Kidney capillary endothelial cell (primary cell): ENCODE data around the gene SLC22A7.
"Not testable (repeated sequence)": the region's sequence is repeated elsewhere in the genome, so short reads cannot be mapped to it uniquely, and the experiment has no call there.

ENCODE experiments used
- DNase-seq: peaks from one replicate; pipeline ENCODE4 v3.0.0-alpha.2; 2018; ENCODE audit warnings: low spot score

The SLC22A7 gene

DNA sequence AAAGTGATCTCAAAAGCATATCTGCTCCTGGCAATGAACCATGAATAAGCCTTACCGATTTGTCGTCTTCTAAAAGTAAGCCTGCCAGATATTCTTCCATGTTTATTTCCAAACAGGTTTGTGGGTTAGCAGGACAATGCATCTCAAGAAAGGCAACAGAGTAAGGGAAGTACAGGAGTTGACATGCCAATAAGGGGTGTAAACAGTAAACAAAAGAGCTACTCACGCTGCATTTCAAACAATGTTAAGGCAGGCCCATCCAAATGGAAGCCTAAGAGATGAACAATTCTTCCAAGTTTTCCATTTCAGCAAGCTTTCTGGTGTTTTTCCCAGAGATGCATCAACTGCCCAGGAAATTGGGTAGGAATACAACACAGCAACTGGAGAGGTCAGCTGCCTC lies 38.3 kb downstream of the SLC22A7 start:
- no peak for DNase-seq

DNA sequence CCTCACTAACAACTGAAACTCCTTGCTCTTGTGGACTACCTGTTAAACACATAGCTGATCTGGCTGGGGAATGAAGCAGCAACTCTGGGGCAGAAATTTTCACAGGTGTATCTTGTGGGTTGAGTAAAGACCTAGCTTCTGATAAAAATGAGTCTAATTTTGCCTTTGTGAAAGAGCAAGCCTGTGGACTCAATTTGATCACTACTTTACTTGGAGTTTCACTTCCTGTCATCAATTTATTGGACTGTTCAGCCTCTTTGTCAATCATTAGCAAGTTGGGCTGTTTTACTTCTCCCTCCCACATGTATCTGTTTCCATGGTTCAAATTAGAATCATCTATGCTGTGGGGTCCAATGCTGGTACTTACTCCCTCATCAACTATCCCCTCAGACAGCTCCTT lies 40.2 kb downstream of the SLC22A7 start:
- no peak for DNase-seq

DNA sequence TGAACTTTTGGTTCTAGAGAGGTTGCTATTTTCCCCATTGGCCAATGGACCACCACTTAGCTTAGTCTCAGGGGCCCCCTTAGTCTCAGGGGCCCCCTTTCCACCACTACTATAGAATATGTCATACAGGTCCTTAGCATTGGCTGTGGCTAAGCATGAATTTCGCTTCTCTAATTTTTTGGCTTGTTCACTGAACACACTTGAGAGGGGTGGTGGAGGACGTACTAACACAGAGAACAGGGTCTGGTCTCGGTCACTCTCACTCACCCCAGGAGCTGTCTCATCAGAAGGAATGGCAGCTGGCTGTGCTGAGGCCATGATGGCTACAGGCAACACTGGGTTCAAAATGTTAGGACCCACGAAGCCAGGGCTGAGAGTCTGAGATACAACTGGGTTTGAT lies 41.1 kb downstream of the SLC22A7 start:
- DNase-seq, result no peak

DNA sequence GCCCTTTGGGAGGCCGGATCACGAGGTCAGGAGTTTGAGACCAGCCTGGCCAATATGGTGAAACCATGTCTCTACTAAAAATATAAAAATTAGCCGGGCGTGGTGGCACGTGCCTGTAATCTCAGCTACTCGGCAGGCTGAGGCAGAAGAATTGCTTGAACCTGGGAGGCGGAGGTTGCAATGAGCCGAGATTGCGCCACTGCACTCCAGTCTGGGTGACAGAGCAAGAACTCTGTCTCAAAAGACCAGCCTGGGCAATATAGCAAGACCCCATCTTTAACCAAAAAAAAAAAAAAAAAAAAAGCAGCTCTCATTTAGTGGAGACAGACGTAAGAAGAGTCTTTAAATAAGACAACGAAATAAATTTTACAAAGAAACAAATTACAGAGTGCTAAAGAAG lies 48.2 kb downstream of the SLC22A7 start:
- not testable (repeated sequence) for DNase-seq

DNA sequence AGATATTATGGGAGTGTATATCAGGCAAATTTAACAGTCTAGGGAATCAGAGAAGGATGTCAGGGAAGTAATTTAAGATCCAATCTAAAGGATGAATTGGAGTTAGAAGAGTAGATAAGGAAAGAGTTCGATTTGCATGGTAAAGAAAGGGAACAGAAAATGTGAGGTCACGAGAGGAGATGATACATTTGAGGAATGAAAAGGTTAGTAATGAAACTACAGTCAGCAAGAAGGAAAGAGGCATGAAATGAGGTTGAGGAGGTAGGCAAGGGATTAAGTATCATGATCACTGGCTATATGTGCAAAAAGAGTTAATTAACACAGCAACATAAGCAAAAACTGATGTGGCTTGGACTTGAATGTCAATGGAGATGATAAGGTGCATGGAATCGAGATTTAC lies 49.0 kb downstream of the SLC22A7 start:
- no peak for DNase-seq

DNA sequence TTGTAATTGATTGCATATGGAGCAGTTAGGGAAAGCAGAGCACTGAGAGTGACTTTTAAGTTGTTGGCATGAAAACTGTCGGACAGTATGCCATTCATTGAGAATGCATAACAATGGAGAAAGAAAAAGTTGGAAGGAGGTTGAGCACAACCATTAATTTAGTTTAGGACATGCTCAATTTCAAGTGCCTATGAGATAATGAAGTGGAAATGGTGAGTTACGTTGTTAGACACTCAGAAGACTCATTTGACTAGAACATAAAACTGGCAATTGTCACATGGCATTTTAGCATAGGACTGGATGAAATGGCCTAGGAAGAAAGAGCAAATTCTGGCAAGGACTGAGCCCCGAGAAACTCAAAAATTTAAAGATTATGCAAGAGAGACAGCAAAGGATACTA lies 49.4 kb downstream of the SLC22A7 start:
- no peak for DNase-seq

DNA sequence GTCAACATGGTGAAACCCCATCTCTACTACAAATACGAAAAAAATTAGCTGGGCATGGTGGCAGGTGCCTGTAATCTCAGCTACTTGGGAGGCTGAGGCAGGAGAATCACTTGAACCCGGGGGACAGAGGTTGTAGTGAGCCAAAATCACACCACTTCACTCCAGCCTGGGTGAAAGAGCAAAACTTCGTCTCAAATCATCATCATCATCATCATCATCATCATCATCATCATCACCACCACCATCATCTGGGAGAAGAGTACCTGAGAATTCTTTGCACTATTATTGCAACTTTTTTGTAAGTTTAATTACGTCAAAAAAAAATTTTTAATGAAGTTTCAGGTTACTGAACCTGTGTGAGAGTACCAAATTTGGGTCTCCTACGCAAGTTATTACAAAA lies 53.9 kb downstream of the SLC22A7 start:
- not testable (repeated sequence) for DNase-seq
